Endothelial cell of umbilical vein (primary cell): ENCODE data around the gene KCNC4. TPM values are rescaled to one million over a fixed set of nuclear protein-coding genes. Genes with fewer than 3 reads are reported as not detected.

Experiments
- BruUV-seq: library from RNA; stranded (reverse); fragments of 400-500 nt; replicated peaks from 2 replicates; lab custom pipeline; 2021; lab: Mats Ljungman, UMichigan
- CTCF ChIA-PET: fragments of 300-600, 350-600 bp; sonication (Branson Sonifier 250); formaldehyde crosslinking; loops from one replicate; lab custom pipeline; 2021; ENCODE audit warnings: antibody characterized with exemption, inconsistent platforms; lab: Charles Lee
- POLR2A ChIA-PET: fragments of 300-600, 350-600 bp; sonication (Branson Sonifier 250); formaldehyde crosslinking; loops from one replicate; lab custom pipeline; 2021; ENCODE audit warnings: antibody characterized with exemption, inconsistent platforms; lab: Charles Lee
- DNase-seq: peaks from one replicate; pipeline ENCODE4 v3.0.0-alpha.2; 2011; ENCODE audit warnings: low read depth, low spot score
- FAIRE-seq: peaks from 2 replicates; lab custom pipeline; 2011; peaks lifted over from hg19 to GRCh38; lab: Jason Lieb, UNC
- H2AFZ ChIP-seq: 2 replicates; pipeline ENCODE4 v1.6.0; 2012; ENCODE audit warnings: low read depth, low read length, control low read depth, inconsistent platforms
- H3K27ac ChIP-seq: 2 replicates; pipeline ENCODE4 v1.5.1; 2011; ENCODE audit warnings: low read depth, mild to moderate bottlenecking, control low read depth, low read length, moderate library complexity; ENCODE audit not compliant: insufficient read depth
- H3K27me3 ChIP-seq, 2 experiments: 2 replicates each; pipeline versions ENCODE4 v1.6.0 to v1.6.1; 2011; ENCODE audit warnings: low read length in 2 of 2, mixed read lengths in 1 of 2; ENCODE audit not compliant: control insufficient read depth in 2 of 2, insufficient read depth in 2 of 2
- H3K36me3 ChIP-seq, 2 experiments: 2 replicates in 1 of 2; 3 replicates in 1 of 2; pipeline ENCODE4 v1.5.1; 2011; ENCODE audit warnings: low read length in 2 of 2, mild to moderate bottlenecking in 1 of 2, moderate library complexity in 1 of 2; ENCODE audit not compliant: control insufficient read depth in 2 of 2, insufficient read depth in 2 of 2; ENCODE audit errors: extremely low read depth in 1 of 2
- H3K4me1 ChIP-seq: 3 replicates; pipeline ENCODE4 v1.5.1; 2011; ENCODE audit warnings: mild to moderate bottlenecking, low read length; ENCODE audit not compliant: control insufficient read depth, insufficient read depth; ENCODE audit errors: extremely low read depth
- H3K4me2 ChIP-seq: 2 replicates; pipeline ENCODE4 v1.6.1; 2011; ENCODE audit warnings: low read length, control low read depth, mixed read lengths; ENCODE audit not compliant: insufficient read depth
- H3K4me3 ChIP-seq, 3 experiments: fragments of 200-600 bp in 1 of 3; sonication (generic), shearing (Covaris generic) in 1 of 3; replicated peaks in 1 of 3; 2 replicates each; pipeline ENCODE4 v1.5.1; 2011 to 2016; ENCODE audit warnings: control low read depth in 3 of 3, low read length in 3 of 3, mild to moderate bottlenecking in 2 of 3, inconsistent platforms in 1 of 3, low read depth in 1 of 3, moderate library complexity in 1 of 3; ENCODE audit not compliant: insufficient read depth in 1 of 3
- H3K79me2 ChIP-seq: 2 replicates; pipeline ENCODE4 v1.6.0; 2012; ENCODE audit warnings: low read length, inconsistent platforms; ENCODE audit not compliant: control insufficient read depth, insufficient read depth
- H3K9ac ChIP-seq: replicated peaks from 2 replicates; pipeline ENCODE3; 2011; ENCODE audit warnings: low read length, control low read depth; ENCODE audit not compliant: insufficient read depth; ENCODE audit errors: extremely low read depth
- H3K9me1 ChIP-seq: replicated peaks from 3 replicates; pipeline ENCODE4 v1.6.0; 2011; ENCODE audit warnings: mild to moderate bottlenecking, low read length; ENCODE audit not compliant: control insufficient read depth, insufficient read depth; ENCODE audit errors: extremely low read depth
- H3K9me3 ChIP-seq: replicated peaks from 2 replicates; pipeline ENCODE4 v1.5.1; 2012; ENCODE audit warnings: low read length, inconsistent platforms; ENCODE audit not compliant: control insufficient read depth, insufficient read depth
- H4K20me1 ChIP-seq: replicated peaks from 2 replicates; pipeline ENCODE3; 2011; ENCODE audit warnings: mild to moderate bottlenecking, low read length; ENCODE audit not compliant: control insufficient read depth, insufficient read depth; ENCODE audit errors: extremely low read depth
- EZH2 ChIP-seq: IDR thresholded peaks from 2 replicates; pipeline ENCODE4 v1.6.1; 2012; ENCODE audit warnings: borderline replicate concordance, low read depth, mild to moderate bottlenecking, moderate library complexity, low read length, inconsistent platforms; ENCODE audit not compliant: severe bottlenecking
- FOS ChIP-seq: IDR thresholded peaks from 2 replicates; pipeline ENCODE4 v1.6.1; 2011; ENCODE audit warnings: mild to moderate bottlenecking, low read length, moderate library complexity, borderline replicate concordance; ENCODE audit not compliant: insufficient read depth
- GATA2 ChIP-seq: IDR thresholded peaks from 2 replicates; pipeline ENCODE4 v1.7.0; 2011; ENCODE audit warnings: low read depth, mild to moderate bottlenecking, moderate library complexity, mixed read lengths, low read length; ENCODE audit not compliant: insufficient read length, insufficient read depth
- JUN ChIP-seq: IDR thresholded peaks from 2 replicates; pipeline ENCODE4 v1.6.1; 2011; ENCODE audit warnings: borderline replicate concordance, low read depth; ENCODE audit not compliant: insufficient read length, insufficient read depth
- MAX ChIP-seq: IDR thresholded peaks from 2 replicates; pipeline ENCODE4 v1.6.1; 2011; ENCODE audit not compliant: insufficient read depth, insufficient read length
- MYC ChIP-seq: IDR thresholded peaks from one replicate; pipeline ENCODE4 v1.6.1; 2011; ENCODE audit warnings: mild to moderate bottlenecking, low read depth, low read length
- POLR2A ChIP-seq: IDR thresholded peaks from 2 replicates; pipeline ENCODE4 v1.6.1; 2012; ENCODE audit warnings: low read depth, mild to moderate bottlenecking, control low read depth, low read length
- POLR2AphosphoS5 ChIP-seq: IDR thresholded peaks from 2 replicates; pipeline ENCODE4 v1.6.1; 2012; ENCODE audit warnings: low read depth, mild to moderate bottlenecking, control low read depth, low read length, moderate library complexity; ENCODE audit not compliant: insufficient read depth
- dilution Hi-C: fragments of 300-500 bp; cut with MboI; formaldehyde crosslinking; loops from one replicate; pipeline ENCODE4 v1.15.0; 2019; ENCODE audit warnings: low sequenced_read_pairs; ENCODE audit not compliant: extremely low pct_ligation_motif_present
- intact Hi-C: fragments of 100-400 bp; cut with micrococcal nuclease; formaldehyde crosslinking; loops from one replicate; pipeline ENCODE4 v1.10.0; 2022
- polyA plus RNA-seq, 4 experiments: library from polyadenylated mRNA; depleted of rRNA in 3 of 4; stranded (reverse) in 3 of 4; unstranded in 1 of 4; fragments of >200 nt; gene quantifications; 2 replicates each; pipeline versions ENCODE4 v1.2.1 to v1.2.3, GENCODE V29; 2011 to 2012; ENCODE audit warnings: missing spikeins in 1 of 4
- total RNA-seq: library from RNA; stranded (reverse); gene quantifications from 2 replicates; pipeline ENCODE4 v1.2.3, GENCODE V29; 2021
- TF ChIP-seq, protein P1 (sequence below), 2 donors: IDR thresholded peaks; 1 replicate in 1 of 2; 2 replicates in 1 of 2; pipeline ENCODE4 v1.5.1; 2011; ENCODE audit warnings: low read length in 2 of 2, mild to moderate bottlenecking in 2 of 2, moderate library complexity in 2 of 2, control low read depth in 1 of 2, inconsistent platforms in 1 of 2, low read depth in 1 of 2; ENCODE audit not compliant: insufficient read depth in 1 of 2; ENCODE audit errors: extremely low read depth in 1 of 2

KCNC4 gene
- total and polyA plus RNA-seq, 2 donors (not counting 3 experiments of a cell fraction or from before 2014, with no cell fraction given): 6.7 to 22.5 TPM

- FAIRE-seq: no peak
- CTCF ChIA-PET: interaction anchor here (1.0 to 1.5 kb wide), 3 partner anchors 16 to 312 kb away, joined by 3 read pairs; no protein-coding TSS in a partner anchor
Measured at GRCh38 chr1:110184446-110184845, 25.7 kb upstream of the KCNC4 start.

More at GRCh38 chr1:110184446-110184845, 25.7 kb upstream of the KCNC4 start:
- Histone ChIP-seq H3K27me3 (peaks cover 8 to 24% of the 10 kb centered on the region in 2 experiments), H3K9me3 (no peaks in the 10 kb centered on the region), H3K9me1 (no peaks in the 10 kb centered on the region), H3K9ac (no peak overlapping the region), H3K4me1 (no peaks in the 10 kb centered on the region), H2AFZ (no peak overlapping the region), H3K4me2 (no peak overlapping the region), H3K36me3 (no peaks in the 10 kb centered on the region), H3K27ac (no peak overlapping the region), H3K79me2 (no peaks in the 10 kb centered on the region), H3K4me3 (no peak overlapping the region), H4K20me1 (no peaks in the 10 kb centered on the region)
- no TSS peak for BruUV-seq
- no peak for DNase-seq
- TF ChIP-seq POLR2A (no peak), JUN (no peak), MYC (no peak), EZH2 (no peak), GATA2 (no peak), POLR2AphosphoS5 (no peak), FOS (no peak), MAX (no peak)
- TF ChIP-seq, protein P1, sequence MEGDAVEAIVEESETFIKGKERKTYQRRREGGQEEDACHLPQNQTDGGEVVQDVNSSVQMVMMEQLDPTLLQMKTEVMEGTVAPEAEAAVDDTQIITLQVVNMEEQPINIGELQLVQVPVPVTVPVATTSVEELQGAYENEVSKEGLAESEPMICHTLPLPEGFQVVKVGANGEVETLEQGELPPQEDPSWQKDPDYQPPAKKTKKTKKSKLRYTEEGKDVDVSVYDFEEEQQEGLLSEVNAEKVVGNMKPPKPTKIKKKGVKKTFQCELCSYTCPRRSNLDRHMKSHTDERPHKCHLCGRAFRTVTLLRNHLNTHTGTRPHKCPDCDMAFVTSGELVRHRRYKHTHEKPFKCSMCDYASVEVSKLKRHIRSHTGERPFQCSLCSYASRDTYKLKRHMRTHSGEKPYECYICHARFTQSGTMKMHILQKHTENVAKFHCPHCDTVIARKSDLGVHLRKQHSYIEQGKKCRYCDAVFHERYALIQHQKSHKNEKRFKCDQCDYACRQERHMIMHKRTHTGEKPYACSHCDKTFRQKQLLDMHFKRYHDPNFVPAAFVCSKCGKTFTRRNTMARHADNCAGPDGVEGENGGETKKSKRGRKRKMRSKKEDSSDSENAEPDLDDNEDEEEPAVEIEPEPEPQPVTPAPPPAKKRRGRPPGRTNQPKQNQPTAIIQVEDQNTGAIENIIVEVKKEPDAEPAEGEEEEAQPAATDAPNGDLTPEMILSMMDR (IDR thresholded peaks at IDR 0.05; ENCODE audit: extremely low read depth in 1 of 2, insufficient read depth in 1 of 2, low read depth in 1 of 2, low read length in 2 of 2): no peak
- POLR2A ChIA-PET: no interaction called here
- dilution Hi-C loops: no loop called here
- intact Hi-C loops: no loop called here
